Fibroblast of lung (primary cell): ENCODE measurements around the gene ZFAND5.

Experiments used
- EZH2 ChIP-seq: IDR thresholded peaks from 2 replicates; pipeline ENCODE4 v1.5.1; 2012; ENCODE audit warnings: low read length, control low read depth, mild to moderate bottlenecking; ENCODE audit errors: missing control alignments
- TF ChIP-seq, protein P1 (sequence below), 2 donors: IDR thresholded peaks in 1 of 2; conservative IDR thresholded peaks in 1 of 2; 1 replicate in 1 of 2; 2 replicates in 1 of 2; pipeline ENCODE4 v1.5.1; 2011 to 2012; ENCODE audit warnings: low read length in 2 of 2, control low read depth in 1 of 2, inconsistent platforms in 1 of 2, low read depth in 1 of 2, mild to moderate bottlenecking in 1 of 2

DNA sequence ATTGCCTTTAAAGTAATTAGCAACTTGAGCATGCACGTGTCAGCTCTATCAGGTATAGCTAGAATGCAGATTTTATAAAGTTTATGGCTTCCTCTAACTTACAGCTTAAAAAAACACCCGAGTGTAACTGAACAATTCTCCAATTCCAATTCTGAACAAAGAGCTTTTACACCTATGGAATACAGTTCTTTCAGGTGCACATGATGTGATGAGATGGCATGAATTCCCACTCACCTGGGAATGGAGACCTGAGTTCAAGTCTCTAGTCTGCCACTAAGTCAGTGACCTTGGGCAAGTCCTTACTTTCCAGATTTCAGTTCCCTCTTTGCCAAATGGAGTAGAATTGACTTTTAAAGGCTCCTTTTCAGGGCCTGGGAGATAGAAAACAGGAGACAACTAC lies 1.8 kb downstream of the ZFAND5 start:
- TF ChIP-seq, protein P1, sequence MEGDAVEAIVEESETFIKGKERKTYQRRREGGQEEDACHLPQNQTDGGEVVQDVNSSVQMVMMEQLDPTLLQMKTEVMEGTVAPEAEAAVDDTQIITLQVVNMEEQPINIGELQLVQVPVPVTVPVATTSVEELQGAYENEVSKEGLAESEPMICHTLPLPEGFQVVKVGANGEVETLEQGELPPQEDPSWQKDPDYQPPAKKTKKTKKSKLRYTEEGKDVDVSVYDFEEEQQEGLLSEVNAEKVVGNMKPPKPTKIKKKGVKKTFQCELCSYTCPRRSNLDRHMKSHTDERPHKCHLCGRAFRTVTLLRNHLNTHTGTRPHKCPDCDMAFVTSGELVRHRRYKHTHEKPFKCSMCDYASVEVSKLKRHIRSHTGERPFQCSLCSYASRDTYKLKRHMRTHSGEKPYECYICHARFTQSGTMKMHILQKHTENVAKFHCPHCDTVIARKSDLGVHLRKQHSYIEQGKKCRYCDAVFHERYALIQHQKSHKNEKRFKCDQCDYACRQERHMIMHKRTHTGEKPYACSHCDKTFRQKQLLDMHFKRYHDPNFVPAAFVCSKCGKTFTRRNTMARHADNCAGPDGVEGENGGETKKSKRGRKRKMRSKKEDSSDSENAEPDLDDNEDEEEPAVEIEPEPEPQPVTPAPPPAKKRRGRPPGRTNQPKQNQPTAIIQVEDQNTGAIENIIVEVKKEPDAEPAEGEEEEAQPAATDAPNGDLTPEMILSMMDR (conservative IDR thresholded peaks at IDR 0.05 in 1 of 2, IDR thresholded peaks at IDR 0.05 in 1 of 2; ENCODE audit: low read depth in 1 of 2, low read length in 2 of 2): no peak
- TF ChIP-seq EZH2: no peak
